AG09319 (cell line): ENCODE measurements around the gene SAA1.

ENCODE experiments used
- DNase-seq: peaks from one replicate; pipeline ENCODE4 v3.0.0-alpha.2; 2010; ENCODE audit warnings: low read depth; ENCODE audit errors: extremely low read depth
- TF ChIP-seq, protein P1 (sequence below): IDR thresholded peaks from 2 replicates; pipeline ENCODE4 v1.5.1; 2011; ENCODE audit warnings: low read depth, mild to moderate bottlenecking, inconsistent platforms, low read length, moderate library complexity

SAA1 gene

DNA sequence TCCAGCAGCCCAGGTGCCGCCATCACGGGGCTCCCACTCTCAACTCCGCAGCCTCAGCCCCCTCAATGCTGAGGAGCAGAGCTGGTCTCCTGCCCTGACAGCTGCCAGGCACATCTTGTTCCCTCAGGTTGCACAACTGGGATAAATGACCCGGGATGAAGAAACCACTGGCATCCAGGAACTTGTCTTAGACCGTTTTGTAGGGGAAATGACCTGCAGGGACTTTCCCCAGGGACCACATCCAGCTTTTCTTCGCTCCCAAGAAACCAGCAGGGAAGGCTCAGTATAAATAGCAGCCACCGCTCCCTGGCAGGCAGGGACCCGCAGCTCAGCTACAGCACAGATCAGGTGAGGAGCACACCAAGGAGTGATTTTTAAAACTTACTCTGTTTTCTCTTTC lies at the start of gene SAA1:
TSS of gene SAA1 (plus strand) at position 316 of the 400 bp plus-strand sequence. CDS start 624 bp downstream, outside the sequence.
- no peak for DNase-seq
- TF ChIP-seq, protein P1, sequence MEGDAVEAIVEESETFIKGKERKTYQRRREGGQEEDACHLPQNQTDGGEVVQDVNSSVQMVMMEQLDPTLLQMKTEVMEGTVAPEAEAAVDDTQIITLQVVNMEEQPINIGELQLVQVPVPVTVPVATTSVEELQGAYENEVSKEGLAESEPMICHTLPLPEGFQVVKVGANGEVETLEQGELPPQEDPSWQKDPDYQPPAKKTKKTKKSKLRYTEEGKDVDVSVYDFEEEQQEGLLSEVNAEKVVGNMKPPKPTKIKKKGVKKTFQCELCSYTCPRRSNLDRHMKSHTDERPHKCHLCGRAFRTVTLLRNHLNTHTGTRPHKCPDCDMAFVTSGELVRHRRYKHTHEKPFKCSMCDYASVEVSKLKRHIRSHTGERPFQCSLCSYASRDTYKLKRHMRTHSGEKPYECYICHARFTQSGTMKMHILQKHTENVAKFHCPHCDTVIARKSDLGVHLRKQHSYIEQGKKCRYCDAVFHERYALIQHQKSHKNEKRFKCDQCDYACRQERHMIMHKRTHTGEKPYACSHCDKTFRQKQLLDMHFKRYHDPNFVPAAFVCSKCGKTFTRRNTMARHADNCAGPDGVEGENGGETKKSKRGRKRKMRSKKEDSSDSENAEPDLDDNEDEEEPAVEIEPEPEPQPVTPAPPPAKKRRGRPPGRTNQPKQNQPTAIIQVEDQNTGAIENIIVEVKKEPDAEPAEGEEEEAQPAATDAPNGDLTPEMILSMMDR = no peak

DNA sequence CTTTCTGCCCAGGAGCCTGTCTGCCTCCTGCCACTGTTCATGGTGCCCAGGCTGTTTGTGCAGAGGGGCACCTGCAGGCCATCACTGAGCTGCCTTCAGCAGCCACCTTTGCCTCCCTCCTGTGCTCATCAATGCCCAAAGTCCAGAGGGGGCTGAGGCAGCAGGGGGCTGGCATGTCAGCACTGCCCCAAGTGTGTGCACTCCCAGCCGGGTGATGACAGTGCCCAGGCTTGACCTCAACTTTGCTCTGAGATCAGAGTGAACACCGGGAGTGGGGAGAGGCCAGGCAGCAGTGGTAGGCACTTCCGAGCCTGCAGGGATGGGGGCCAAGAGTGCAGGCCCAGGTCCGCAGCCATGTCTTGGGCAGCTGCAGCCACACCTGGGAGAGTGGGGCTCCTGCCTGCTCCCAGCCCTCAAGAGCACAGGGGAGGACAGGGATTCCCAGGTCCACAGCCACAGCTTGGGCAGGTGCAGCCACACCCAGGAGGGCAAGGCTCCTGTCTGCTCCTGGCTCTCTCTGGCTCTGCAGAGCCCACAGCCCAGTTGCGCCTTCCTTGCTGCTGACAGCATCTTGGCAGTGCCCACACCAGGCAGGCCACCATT lies 44.7 kb upstream of the SAA1 start:
- TF ChIP-seq, protein P1 = no peak
- no peak for DNase-seq

DNA sequence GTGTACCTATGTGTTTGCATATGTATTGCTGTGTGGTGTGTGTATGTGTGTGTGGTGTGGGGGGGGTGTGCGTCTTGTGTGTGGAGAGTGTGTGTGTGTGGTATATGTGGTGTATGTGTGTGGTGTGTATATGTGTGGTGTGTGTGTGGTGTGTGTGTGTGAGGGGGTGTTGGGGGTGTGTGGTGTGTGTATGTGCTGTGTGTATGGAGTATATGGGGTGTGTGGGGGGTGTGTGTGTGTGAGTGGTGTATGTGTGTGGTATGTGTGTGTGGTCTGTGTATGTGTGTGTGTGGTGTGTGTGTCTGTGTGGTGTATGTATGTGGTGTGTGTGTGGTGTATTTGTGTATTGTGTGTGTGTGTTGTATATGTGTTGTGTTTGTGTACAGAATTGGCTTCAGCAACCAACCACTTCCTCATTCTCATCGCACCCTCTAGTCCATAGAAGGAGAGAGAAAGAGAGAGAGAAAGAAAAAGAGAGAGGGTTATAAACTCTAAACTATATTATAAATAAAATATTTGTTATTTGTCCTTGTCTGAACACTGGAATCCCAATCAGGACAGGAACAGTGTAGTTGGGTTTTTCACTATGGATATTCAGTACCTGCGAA lies 43.1 kb upstream of the SAA1 start:
- TF ChIP-seq, protein P1 = no peak
- no peak for DNase-seq

DNA sequence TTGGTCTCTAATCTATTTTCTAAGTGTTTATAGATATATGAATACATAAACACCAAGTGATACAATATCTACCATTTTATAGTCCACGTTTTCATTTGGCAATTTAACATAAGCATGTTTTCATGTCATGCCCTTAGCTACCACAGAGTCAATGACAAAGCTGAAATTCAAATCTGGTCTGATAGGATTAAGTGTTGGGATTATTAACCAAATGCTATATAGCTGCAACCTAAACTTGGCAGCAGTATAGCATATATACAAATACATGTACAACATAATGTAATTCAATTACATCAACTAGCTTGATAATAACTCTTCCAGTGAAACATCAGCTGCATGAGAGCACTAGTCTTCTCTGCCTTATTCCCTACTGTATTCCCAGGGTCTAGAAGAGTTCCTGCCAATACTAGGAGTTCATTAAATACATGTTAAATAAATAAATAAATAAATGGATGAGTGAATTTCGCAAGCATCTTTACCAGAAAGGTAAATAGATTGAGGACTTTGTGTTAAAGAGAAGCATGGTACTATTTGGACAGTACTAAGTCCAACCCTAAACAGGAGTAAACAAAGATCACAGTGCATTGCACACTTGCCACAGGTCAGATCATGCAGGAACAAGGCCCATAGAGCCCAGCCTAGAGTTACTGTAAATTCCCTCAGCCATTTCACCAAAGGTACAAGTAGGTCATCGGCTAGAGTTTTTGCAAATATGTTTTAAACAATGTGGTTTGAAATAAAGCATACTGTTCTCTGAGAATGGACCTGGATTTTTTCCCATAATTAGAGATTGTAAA lies 42.3 kb upstream of the SAA1 start:
- DNase-seq = no peak
- TF ChIP-seq, protein P1 = no peak

DNA sequence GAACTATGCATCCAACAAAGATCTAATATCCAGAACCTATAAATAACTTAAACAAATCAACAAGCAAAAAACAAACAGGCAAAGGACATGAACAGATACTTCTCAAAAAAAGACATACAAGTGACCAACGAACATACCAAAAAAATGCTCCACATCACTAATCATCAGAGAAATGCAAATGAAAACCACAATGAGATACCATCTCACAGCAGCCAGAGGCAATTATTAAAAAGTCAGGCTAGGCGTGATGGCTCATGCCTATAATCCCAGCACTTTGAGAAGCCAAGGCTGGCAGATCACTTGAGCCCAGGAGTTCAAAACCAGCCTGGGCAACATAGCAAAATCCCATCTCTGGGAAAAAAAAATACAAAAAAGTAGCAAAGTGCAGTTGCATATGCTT lies 40.2 kb upstream of the SAA1 start:
- TF ChIP-seq, protein P1 = no peak

DNA sequence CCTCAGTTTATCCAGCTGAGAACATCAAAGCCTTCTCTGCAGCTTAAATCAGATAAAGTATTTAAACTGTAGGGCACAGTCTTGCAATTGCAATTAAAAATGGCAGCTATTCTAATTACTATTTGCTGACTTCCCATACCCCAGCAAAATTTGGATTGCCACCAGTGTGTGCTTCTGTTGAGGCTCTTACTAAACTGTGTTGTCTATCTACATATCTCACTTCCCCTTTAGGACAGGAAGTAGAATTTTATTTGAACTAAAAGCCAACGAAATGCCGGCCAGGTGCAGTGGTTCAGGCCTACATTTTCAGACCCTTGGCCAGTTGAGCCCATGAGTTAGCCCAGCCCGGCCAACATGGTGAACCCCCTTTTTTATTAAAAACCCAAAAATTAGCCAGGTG lies 36.6 kb upstream of the SAA1 start:
- TF ChIP-seq, protein P1 = no peak
- no peak for DNase-seq

More for the DNA sequence above, 40.2 kb upstream of the SAA1 start:
- DNase-seq = no peak

DNA sequence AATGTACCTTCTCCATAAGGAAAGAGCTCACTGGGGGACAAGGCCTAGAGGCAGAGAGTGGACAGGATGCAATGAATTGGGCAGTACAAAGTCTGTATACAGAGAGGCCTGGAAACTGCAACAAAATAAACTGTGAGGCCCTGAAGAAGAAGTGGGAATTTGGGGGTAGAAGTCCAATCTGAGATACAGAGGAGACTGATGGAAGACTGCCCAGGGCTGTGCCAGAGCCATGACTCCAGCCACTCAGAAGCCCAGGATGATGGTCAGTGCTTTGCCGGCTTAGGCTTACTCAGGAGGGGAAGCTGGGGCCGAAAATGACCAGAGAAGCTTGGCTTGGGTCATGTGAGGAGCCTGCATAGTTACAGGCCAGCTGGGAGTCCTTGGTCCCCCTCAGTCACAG lies 35.2 kb upstream of the SAA1 start:
- DNase-seq = no peak
- TF ChIP-seq, protein P1 = no peak
